Naive B cell (primary cell): Measurements from ENCODE around the gene MYH7. TPM values are rescaled to one million over a fixed set of nuclear protein-coding genes. Genes with fewer than 3 reads are reported as not detected.
"Not testable (repeated sequence)": the region's sequence is repeated elsewhere in the genome, so short reads cannot be mapped to it uniquely, and the experiment has no call there.

Experiments used
- ATAC-seq, 2 donors: fragments of 150-1000 bp; cut with Tn5 transposase; 2 replicates each; pipeline ENCODE4 v1.10.0; 2021; ENCODE audit warnings: low read depth in 2 of 2, mild to moderate bottlenecking in 2 of 2, moderate library complexity in 2 of 2
- DNase-seq: peaks from one replicate; pipeline ENCODE4 v3.0.0; 2022
- H3K27ac Mint-ChIP-seq, 6 donors: one replicate each; pipeline ENCODE4 v1.8.0; 2020 to 2022; ENCODE audit warnings: mild to moderate bottlenecking in 6 of 6, mixed read lengths in 6 of 6, moderate library complexity in 5 of 6, inconsistent platforms in 2 of 6
- H3K27me3 Mint-ChIP-seq, 3 donors: one replicate each; pipeline ENCODE4 v1.8.0; 2021 to 2022; ENCODE audit warnings: mixed read lengths in 3 of 3, mild to moderate bottlenecking in 1 of 3
- H3K36me3 Mint-ChIP-seq, 2 donors: one replicate each; pipeline ENCODE4 v1.8.0; 2020 to 2022; ENCODE audit warnings: mixed read lengths in 2 of 2, inconsistent platforms in 1 of 2, mild to moderate bottlenecking in 1 of 2
- H3K4me1 Mint-ChIP-seq, 3 donors: one replicate each; pipeline ENCODE4 v1.8.0; 2020 to 2022; ENCODE audit warnings: mixed read lengths in 3 of 3, inconsistent platforms in 1 of 3, mild to moderate bottlenecking in 1 of 3, moderate library complexity in 1 of 3
- H3K4me3 Mint-ChIP-seq, 8 donors: one replicate each; pipeline ENCODE4 v1.8.0; 2020 to 2022; ENCODE audit warnings: mild to moderate bottlenecking in 8 of 8, mixed read lengths in 8 of 8, moderate library complexity in 8 of 8, inconsistent platforms in 2 of 8
- H3K9me3 Mint-ChIP-seq, 7 donors: one replicate each; pipeline ENCODE4 v1.8.0; 2020 to 2022; ENCODE audit warnings: mixed read lengths in 7 of 7, mild to moderate bottlenecking in 5 of 7, inconsistent platforms in 2 of 7, moderate library complexity in 1 of 7
- polyA plus RNA-seq, 6 donors: library from polyadenylated mRNA; unstranded; fragments of 300-500 nt; fragmentation: Illumina TruSeq; gene quantifications; one replicate each; pipeline ENCODE4 v1.2.3, GENCODE V29; 2021; ENCODE audit warnings: low read depth in 6 of 6

MYH7 gene
- polyA plus RNA-seq, 6 donors from 2014 or later, result not detected

- Mint-ChIP-seq H3K27ac (no peak overlapping the region), H3K27me3 (peaks cover 32 to 46% (median 41%) of the 10 kb centered on the region in 3 donors), H3K4me1 (no peaks in the 10 kb centered on the region), H3K36me3 (no peaks in the 10 kb centered on the region), H3K9me3 (no peaks in the 10 kb centered on the region), H3K4me3 (no peak overlapping the region)
- no peak for ATAC-seq
- no peak for DNase-seq
Observed at GRCh38 chr14:23460960-23461359, 25.5 kb upstream of the MYH7 start.

GRCh38 chr14:23457587-23458445 lies 22.4 kb upstream of the MYH7 start:
- Mint-ChIP-seq H3K36me3 (no peaks in the 10 kb centered on the region), H3K27ac (no peak overlapping the region), H3K27me3 (peaks cover 47 to 67% (median 66%) of the 10 kb centered on the region in 3 donors), H3K4me1 (no peaks in the 10 kb centered on the region), H3K9me3 (no peaks in the 10 kb centered on the region), H3K4me3 (no peak overlapping the region)
- ATAC-seq, result no peak
- no peak for DNase-seq

GRCh38 chr14:23456883-23457586 lies 21.6 kb upstream of the MYH7 start:
- not testable (repeated sequence) for H3K27ac Mint-ChIP-seq, H3K4me1 Mint-ChIP-seq, H3K4me3 Mint-ChIP-seq, H3K9me3 Mint-ChIP-seq, ATAC-seq, DNase-seq, H3K36me3 Mint-ChIP-seq
- H3K27me3 Mint-ChIP-seq, result peaks cover 47 to 67% (median 64%) of the 10 kb centered on the region in 3 donors

- DNase-seq (no peak), ATAC-seq (no peak)
- Mint-ChIP-seq H3K36me3 (no peaks in the 10 kb centered on the region), H3K27me3 (peaks cover 46 to 65% (median 61%) of the 10 kb centered on the region in 3 donors), H3K27ac (no peak overlapping the region), H3K4me3 (no peak overlapping the region), H3K9me3 (no peaks in the 10 kb centered on the region), H3K4me1 (no peaks in the 10 kb centered on the region)
Observed at GRCh38 chr14:23454445-23454856, 19.0 kb upstream of the MYH7 start.

- Mint-ChIP-seq H3K27me3 (peaks cover 53 to 68% (median 54%) of the 10 kb centered on the region in 3 donors), H3K27ac (no peak overlapping the region), H3K36me3 (no peaks in the 10 kb centered on the region), H3K9me3 (no peaks in the 10 kb centered on the region), H3K4me3 (no peak overlapping the region), H3K4me1 (peaks cover 0 to 3% (median 0%) of the 10 kb centered on the region in 3 donors)
- DNase-seq (no peak), ATAC-seq (no peak)
Observed at GRCh38 chr14:23452237-23452636, 16.8 kb upstream of the MYH7 start.

- Mint-ChIP-seq H3K27ac (no peak overlapping the region), H3K27me3 (peaks cover 38 to 59% (median 46%) of the 10 kb centered on the region in 3 donors), H3K9me3 (no peaks in the 10 kb centered on the region), H3K4me1 (peaks cover 0 to 3% (median 0%) of the 10 kb centered on the region in 3 donors), H3K36me3 (no peaks in the 10 kb centered on the region), H3K4me3 (no peak overlapping the region)
- DNase-seq, result no peak
- ATAC-seq, result no peak
Observed at GRCh38 chr14:23450379-23450778, 14.9 kb upstream of the MYH7 start.

GRCh38 chr14:23449314-23449713 lies 13.9 kb upstream of the MYH7 start:
- no peaks in the 10 kb centered on the region for H3K9me3 Mint-ChIP-seq
- ATAC-seq (no peak), DNase-seq (no peak)
- H3K27me3 Mint-ChIP-seq, result peaks cover 29 to 53% (median 41%) of the 10 kb centered on the region in 3 donors
- H3K27ac Mint-ChIP-seq, result no peak overlapping the region
- no peak overlapping the region for H3K4me3 Mint-ChIP-seq
- H3K4me1 Mint-ChIP-seq, result peaks cover 0 to 3% (median 0%) of the 10 kb centered on the region in 3 donors
- no peaks in the 10 kb centered on the region for H3K36me3 Mint-ChIP-seq

- Mint-ChIP-seq H3K9me3 (no peaks in the 10 kb centered on the region), H3K27me3 (peaks cover 31 to 60% (median 40%) of the 10 kb centered on the region in 3 donors), H3K4me3 (no peak overlapping the region), H3K4me1 (peaks cover 0 to 3% (median 0%) of the 10 kb centered on the region in 3 donors), H3K27ac (peak overlapping the region in 1 of 6 donors; percentile 37), H3K36me3 (no peaks in the 10 kb centered on the region)
- ATAC-seq (no peak), DNase-seq (no peak)
Observed at GRCh38 chr14:23447361-23448350, 12.2 kb upstream of the MYH7 start.

GRCh38 chr14:23446291-23446851 lies 10.9 kb upstream of the MYH7 start:
- Mint-ChIP-seq H3K36me3 (no peaks in the 10 kb centered on the region), H3K27ac (no peak overlapping the region), H3K4me1 (peaks cover 0 to 3% (median 0%) of the 10 kb centered on the region in 3 donors), H3K9me3 (no peaks in the 10 kb centered on the region), H3K27me3 (peaks cover 41 to 70% (median 46%) of the 10 kb centered on the region in 3 donors), H3K4me3 (no peak overlapping the region)
- no peak for DNase-seq
- no peak for ATAC-seq

- Mint-ChIP-seq H3K9me3 (no peaks in the 10 kb centered on the region), H3K36me3 (no peaks in the 10 kb centered on the region), H3K27ac (peak overlapping the region in 1 of 6 donors; percentile 7), H3K27me3 (peaks cover 41 to 71% (median 46%) of the 10 kb centered on the region in 3 donors), H3K4me3 (no peak overlapping the region), H3K4me1 (peaks cover 0 to 3% (median 0%) of the 10 kb centered on the region in 3 donors)
- no peak for DNase-seq
- ATAC-seq, result no peak
Observed at GRCh38 chr14:23445773-23446172, 10.3 kb upstream of the MYH7 start.

- H3K36me3 Mint-ChIP-seq, result no peaks in the 10 kb centered on the region
- ATAC-seq, result no peak
- no peaks in the 10 kb centered on the region for H3K9me3 Mint-ChIP-seq
- H3K27me3 Mint-ChIP-seq, result peaks cover 39 to 71% (median 42%) of the 10 kb centered on the region in 3 donors
- DNase-seq, result no peak
- H3K4me1 Mint-ChIP-seq, result peaks cover 0 to 3% (median 0%) of the 10 kb centered on the region in 3 donors
- peak overlapping the region in 1 of 6 donors; percentile 51 for H3K27ac Mint-ChIP-seq
- H3K4me3 Mint-ChIP-seq, result no peak overlapping the region
Observed at GRCh38 chr14:23444314-23444713, 8.9 kb upstream of the MYH7 start.

- H3K27ac Mint-ChIP-seq, result no peak overlapping the region
- H3K4me1 Mint-ChIP-seq, result peaks cover 0 to 3% (median 0%) of the 10 kb centered on the region in 3 donors
- no peaks in the 10 kb centered on the region for H3K9me3 Mint-ChIP-seq
- no peak overlapping the region for H3K4me3 Mint-ChIP-seq
- no peak for ATAC-seq
- peaks cover 35 to 67% (median 39%) of the 10 kb centered on the region in 3 donors for H3K27me3 Mint-ChIP-seq
- no peak for DNase-seq
- no peaks in the 10 kb centered on the region for H3K36me3 Mint-ChIP-seq
Observed at GRCh38 chr14:23443881-23444280, 8.4 kb upstream of the MYH7 start.
